Measurements from ENCODE around the gene NOVA1. TPM values are rescaled to one million over a fixed set of nuclear protein-coding genes. Genes with fewer than 3 reads are reported as not detected.

The NOVA1 gene
- total RNA-seq, 1 experiment from 2014 or later, result 11.6 TPM

DNA sequence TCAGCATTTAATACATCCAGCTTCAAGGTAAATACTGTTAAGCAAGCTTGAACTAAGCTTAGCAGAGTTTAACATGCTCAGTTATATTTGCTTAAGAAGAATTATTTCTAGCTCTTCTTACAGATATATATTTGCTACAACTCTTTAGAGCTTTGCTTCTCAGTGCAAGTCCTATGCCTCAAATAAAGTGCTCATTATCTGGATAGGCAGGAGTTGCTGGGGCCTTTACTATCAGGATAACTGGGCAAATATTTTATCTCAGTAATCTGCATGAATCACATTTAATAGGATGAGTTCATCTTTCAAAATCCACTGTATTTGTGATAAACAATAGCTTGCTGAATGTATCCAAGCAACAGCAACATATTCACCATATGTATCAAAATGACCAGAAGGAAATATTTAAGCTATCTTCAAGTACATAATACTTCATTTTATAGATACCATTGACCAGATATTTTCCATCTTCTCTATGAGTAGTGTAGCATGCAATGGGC lies 187.6 kb downstream of the NOVA1 start:
- DNase-seq (ENCODE audit: low spot score) (no peak), ATAC-seq (no peak)
- peaks cover 16% of the 10 kb centered on the region for H3K4me1 Mint-ChIP-seq
- TF ChIP-seq KAT7 (CRISPR knock-in tag; IDR thresholded peaks at IDR 0.05; ENCODE audit: borderline replicate concordance), result no peak
- TF ChIP-seq, protein P1, sequence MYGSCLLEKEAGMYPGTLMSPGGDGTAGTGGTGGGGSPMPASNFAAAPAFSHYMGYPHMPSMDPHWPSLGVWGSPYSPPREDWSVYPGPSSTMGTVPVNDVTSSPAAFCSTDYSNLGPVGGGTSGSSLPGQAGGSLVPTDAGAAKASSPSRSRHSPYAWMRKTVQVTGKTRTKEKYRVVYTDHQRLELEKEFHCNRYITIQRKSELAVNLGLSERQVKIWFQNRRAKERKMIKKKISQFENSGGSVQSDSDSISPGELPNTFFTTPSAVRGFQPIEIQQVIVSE (CRISPR knock-in tag; IDR thresholded peaks at IDR 0.05; ENCODE audit: borderline replicate concordance), result no peak
- TF ChIP-seq GRHL2 (CRISPR knock-in tag; IDR thresholded peaks at IDR 0.05; ENCODE audit: insufficient replicate concordance, severe bottlenecking), result no peak
- peaks cover 7% of the 10 kb centered on the region; the same call in 1 of the 2 replicates for H3K9me3 Mint-ChIP-seq
- no peaks in the 10 kb centered on the region for H3K36me3 Mint-ChIP-seq
- no peak overlapping the region for H3K27ac Mint-ChIP-seq
- no peak overlapping the region for H3K4me3 Mint-ChIP-seq
- no peaks in the 10 kb centered on the region for H3K27me3 Mint-ChIP-seq (ENCODE audit: low read depth)
- ChIA-PET CTCF (no interaction called here), POLR2A (no interaction called here)

- no peak for TF ChIP-seq NFE2L1 (CRISPR knock-in tag; IDR thresholded peaks at IDR 0.05)
- no peak for TF ChIP-seq EMX1 (CRISPR knock-in tag; IDR thresholded peaks at IDR 0.05)
- no peak for TF ChIP-seq ETV6 (CRISPR knock-in tag; IDR thresholded peaks at IDR 0.05)
- TF ChIP-seq ZNF138 (CRISPR knock-in tag; conservative IDR thresholded peaks at IDR 0.05), result no peak
- no peak for TF ChIP-seq ARID4B (CRISPR knock-in tag; IDR thresholded peaks at IDR 0.05; ENCODE audit: borderline replicate concordance)
- no peak for TF ChIP-seq AR (CRISPR knock-in tag; IDR thresholded peaks at IDR 0.05)
- TF ChIP-seq ZNF512 (CRISPR knock-in tag; IDR thresholded peaks at IDR 0.05; ENCODE audit: borderline replicate concordance), result no peak
- no peak for TF ChIP-seq MYBL2 (CRISPR knock-in tag; IDR thresholded peaks at IDR 0.05)
- no peak for TF ChIP-seq ZNF317 (CRISPR knock-in tag; IDR thresholded peaks at IDR 0.05; ENCODE audit: borderline replicate concordance, low read depth)
- no peak for TF ChIP-seq NR2C2 (CRISPR knock-in tag; IDR thresholded peaks at IDR 0.05)
- no peak for TF ChIP-seq SOX15 (CRISPR knock-in tag; IDR thresholded peaks at IDR 0.05)
- TF ChIP-seq NFATC4 (CRISPR knock-in tag; IDR thresholded peaks at IDR 0.05), result no peak
- no peak for TF ChIP-seq SMAD4 (CRISPR knock-in tag; IDR thresholded peaks at IDR 0.05)
- TF ChIP-seq NR3C1 (CRISPR knock-in tag; conservative IDR thresholded peaks at IDR 0.05; ENCODE audit: low read depth), result no peak
- TF ChIP-seq, protein P2, sequence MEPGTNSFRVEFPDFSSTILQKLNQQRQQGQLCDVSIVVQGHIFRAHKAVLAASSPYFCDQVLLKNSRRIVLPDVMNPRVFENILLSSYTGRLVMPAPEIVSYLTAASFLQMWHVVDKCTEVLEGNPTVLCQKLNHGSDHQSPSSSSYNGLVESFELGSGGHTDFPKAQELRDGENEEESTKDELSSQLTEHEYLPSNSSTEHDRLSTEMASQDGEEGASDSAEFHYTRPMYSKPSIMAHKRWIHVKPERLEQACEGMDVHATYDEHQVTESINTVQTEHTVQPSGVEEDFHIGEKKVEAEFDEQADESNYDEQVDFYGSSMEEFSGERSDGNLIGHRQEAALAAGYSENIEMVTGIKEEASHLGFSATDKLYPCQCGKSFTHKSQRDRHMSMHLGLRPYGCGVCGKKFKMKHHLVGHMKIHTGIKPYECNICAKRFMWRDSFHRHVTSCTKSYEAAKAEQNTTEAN (CRISPR knock-in tag; IDR thresholded peaks at IDR 0.05), result no peak
- TF ChIP-seq CREM (CRISPR knock-in tag; IDR thresholded peaks at IDR 0.05), result no peak
- no peak for TF ChIP-seq FOXK1 (CRISPR knock-in tag; IDR thresholded peaks at IDR 0.05)
- no peak for TF ChIP-seq ATF1 (CRISPR knock-in tag; IDR thresholded peaks at IDR 0.05)
- no peaks in the 10 kb centered on the region for H3K27me3 Mint-ChIP-seq (ENCODE audit: low read depth)
- H3K4me3 Mint-ChIP-seq, result no peak overlapping the region
- H3K27ac Mint-ChIP-seq, result no peak overlapping the region
- ChIA-PET POLR2A (no interaction called here), CTCF (no interaction called here)
- DNase-seq (ENCODE audit: low spot score), result no peak
- peaks cover 4% of the 10 kb centered on the region; the same call in 1 of the 2 replicates for H3K9me3 Mint-ChIP-seq
- ATAC-seq, result no peak
- peaks cover 22% of the 10 kb centered on the region for H3K4me1 Mint-ChIP-seq
- no peaks in the 10 kb centered on the region for H3K36me3 Mint-ChIP-seq
These were observed 192.9 kb downstream of the NOVA1 start for GRCh38 chr14:26404927-26405326.

Data from WTC11 (cell line).